ENCODE measurements around the gene TKTL1. TPM values are rescaled to one million over a fixed set of nuclear protein-coding genes. Genes with fewer than 3 reads are reported as not detected.

The TKTL1 gene
- total RNA-seq, 1 experiment from 2014 or later, result not detected

GRCh38 chrX:154352012-154352401, 56.4 kb downstream of the TKTL1 start:
- Histone ChIP-seq H3K4me1 (ENCODE audit: insufficient read depth, low read length, poor library complexity, severe bottlenecking) (no peaks in the 10 kb centered on the region), H3K36me3 (ENCODE audit: insufficient read depth, low read length, poor library complexity, severe bottlenecking) (peaks cover 67% of the 10 kb centered on the region), H3K9me3 (ENCODE audit: low read depth, low read length, poor library complexity, severe bottlenecking) (no peaks in the 10 kb centered on the region), H3K27ac (ENCODE audit: low read depth, low read length, poor library complexity, severe bottlenecking) (no peak overlapping the region), H3K27me3 (replicated peaks; ENCODE audit: insufficient read depth, low read depth, low read length, poor library complexity) (no peaks in the 10 kb centered on the region), H3K4me3 (ENCODE audit: low read depth, low read length, poor library complexity, severe bottlenecking) (no peak overlapping the region)
- POLR2A ChIA-PET (ENCODE audit: low non-redundant PET), result no interaction called here
- intact Hi-C loops (cut with micrococcal nuclease; ENCODE audit: unreplicated experiment), result no loop called here
- CTCF ChIA-PET, result no interaction called here
- BruUV-seq (replicated peaks), result no TSS peak
- no peak for DNase-seq (ENCODE audit: low spot score)
- no peak for TF ChIP-seq EZH2 (IDR thresholded peaks at IDR 0.05; ENCODE audit: borderline replicate concordance, low read depth, low read length, poor library complexity, severe bottlenecking)

- TF ChIP-seq EZH2 (IDR thresholded peaks at IDR 0.05; ENCODE audit: borderline replicate concordance, low read depth, low read length, poor library complexity, severe bottlenecking) (no peak), CTCF (conservative IDR thresholded peaks at IDR 0.05; ENCODE audit: low read depth, low read length) (no peak)
- DNase-seq (ENCODE audit: low spot score), result no peak
- H3K4me3 ChIP-seq (ENCODE audit: low read depth, low read length, poor library complexity, severe bottlenecking), result no peak overlapping the region
- H3K9me3 ChIP-seq (ENCODE audit: low read depth, low read length, poor library complexity, severe bottlenecking), result no peaks in the 10 kb centered on the region
- no peaks in the 10 kb centered on the region for H3K27me3 ChIP-seq (replicated peaks; ENCODE audit: insufficient read depth, low read depth, low read length, poor library complexity)
- H3K4me1 ChIP-seq (ENCODE audit: insufficient read depth, low read length, poor library complexity, severe bottlenecking), result no peaks in the 10 kb centered on the region
- BruUV-seq (replicated peaks), result TSS peak; percentile 54
- ChIA-PET POLR2A (ENCODE audit: low non-redundant PET) (no interaction called here), CTCF (no interaction called here)
- intact Hi-C loops (cut with micrococcal nuclease; ENCODE audit: unreplicated experiment), result no loop called here
- H3K36me3 ChIP-seq (ENCODE audit: insufficient read depth, low read length, poor library complexity, severe bottlenecking), result peaks cover 72% of the 10 kb centered on the region
- no peak overlapping the region for H3K27ac ChIP-seq (ENCODE audit: low read depth, low read length, poor library complexity, severe bottlenecking)
Observed at GRCh38 chrX:154352466-154352865, 56.9 kb downstream of the TKTL1 start.

GRCh38 chrX:154353172-154353843, 57.7 kb downstream of the TKTL1 start:
- Histone ChIP-seq H3K27me3 (replicated peaks; ENCODE audit: insufficient read depth, low read depth, low read length, poor library complexity) (no peaks in the 10 kb centered on the region), H3K36me3 (ENCODE audit: insufficient read depth, low read length, poor library complexity, severe bottlenecking) (peaks cover 79% of the 10 kb centered on the region), H3K9me3 (ENCODE audit: low read depth, low read length, poor library complexity, severe bottlenecking) (no peaks in the 10 kb centered on the region), H3K4me1 (ENCODE audit: insufficient read depth, low read length, poor library complexity, severe bottlenecking) (no peaks in the 10 kb centered on the region), H3K27ac (ENCODE audit: low read depth, low read length, poor library complexity, severe bottlenecking) (no peak overlapping the region), H3K4me3 (ENCODE audit: low read depth, low read length, poor library complexity, severe bottlenecking) (no peak overlapping the region)
- POLR2A ChIA-PET (ENCODE audit: low non-redundant PET), result no interaction called here
- no peak for DNase-seq (ENCODE audit: low spot score)
- BruUV-seq (replicated peaks), result no TSS peak
- intact Hi-C loops (cut with micrococcal nuclease; ENCODE audit: unreplicated experiment), result no loop called here
- TF ChIP-seq CTCF (conservative IDR thresholded peaks at IDR 0.05; ENCODE audit: low read depth, low read length), result no peak
- no peak for TF ChIP-seq EZH2 (IDR thresholded peaks at IDR 0.05; ENCODE audit: borderline replicate concordance, low read depth, low read length, poor library complexity, severe bottlenecking)
- CTCF ChIA-PET, result no interaction called here

GRCh38 chrX:154354013-154354412, 58.4 kb downstream of the TKTL1 start:
- H3K27me3 ChIP-seq (replicated peaks; ENCODE audit: insufficient read depth, low read depth, low read length, poor library complexity), result no peaks in the 10 kb centered on the region
- no TSS peak for BruUV-seq (replicated peaks)
- H3K9me3 ChIP-seq (ENCODE audit: low read depth, low read length, poor library complexity, severe bottlenecking), result no peaks in the 10 kb centered on the region
- H3K27ac ChIP-seq (ENCODE audit: low read depth, low read length, poor library complexity, severe bottlenecking), result no peak overlapping the region
- TF ChIP-seq EZH2 (IDR thresholded peaks at IDR 0.05; ENCODE audit: borderline replicate concordance, low read depth, low read length, poor library complexity, severe bottlenecking) (no peak), CTCF (conservative IDR thresholded peaks at IDR 0.05; ENCODE audit: low read depth, low read length) (no peak)
- peaks cover 78% of the 10 kb centered on the region for H3K36me3 ChIP-seq (ENCODE audit: insufficient read depth, low read length, poor library complexity, severe bottlenecking)
- H3K4me1 ChIP-seq (ENCODE audit: insufficient read depth, low read length, poor library complexity, severe bottlenecking), result no peaks in the 10 kb centered on the region
- DNase-seq (ENCODE audit: low spot score), result no peak
- ChIA-PET POLR2A (ENCODE audit: low non-redundant PET) (interaction anchor here (0.6 kb wide), 1 partner anchor 47 kb away, joined by 3 read pairs; no protein-coding TSS in a partner anchor), CTCF (no interaction called here)
- intact Hi-C loops (cut with micrococcal nuclease; ENCODE audit: unreplicated experiment), result no loop called here
- H3K4me3 ChIP-seq (ENCODE audit: low read depth, low read length, poor library complexity, severe bottlenecking), result no peak overlapping the region

Measured in A673 (cell line).